Mononuclear cell (primary cell): ENCODE measurements around the gene ZNF32. TPM values are rescaled to one million over a fixed set of nuclear protein-coding genes. Genes with fewer than 3 reads are reported as not detected.
"Not testable (repeated sequence)": the region's sequence is repeated elsewhere in the genome, so short reads cannot be mapped to it uniquely, and the experiment has no call there.

Source experiments
- H3K27me3 ChIP-seq: 2 replicates; pipeline ENCODE4 v1.6.0; 2011; ENCODE audit warnings: low read length, control low read depth; ENCODE audit not compliant: insufficient read depth
- H3K4me1 ChIP-seq: 2 replicates; pipeline ENCODE4 v1.5.1; 2011; ENCODE audit warnings: mild to moderate bottlenecking, low read length, control low read depth; ENCODE audit not compliant: insufficient read depth
- H3K4me3 ChIP-seq: 2 replicates; pipeline ENCODE4 v1.5.1; 2011; ENCODE audit warnings: mild to moderate bottlenecking, low read length, moderate library complexity
- H3K9me3 ChIP-seq: 2 replicates; pipeline ENCODE4 v1.5.1; 2011; ENCODE audit warnings: low read depth, mild to moderate bottlenecking, control low read depth, low read length
- total RNA-seq: library from RNA; depleted of rRNA; stranded (reverse); fragments of >200 nt; gene quantifications from one replicate; pipeline ENCODE4 v1.2.3, GENCODE V29; 2012

Gene ZNF32
- total RNA-seq, 1 donor, result 19.7 TPM

DNA sequence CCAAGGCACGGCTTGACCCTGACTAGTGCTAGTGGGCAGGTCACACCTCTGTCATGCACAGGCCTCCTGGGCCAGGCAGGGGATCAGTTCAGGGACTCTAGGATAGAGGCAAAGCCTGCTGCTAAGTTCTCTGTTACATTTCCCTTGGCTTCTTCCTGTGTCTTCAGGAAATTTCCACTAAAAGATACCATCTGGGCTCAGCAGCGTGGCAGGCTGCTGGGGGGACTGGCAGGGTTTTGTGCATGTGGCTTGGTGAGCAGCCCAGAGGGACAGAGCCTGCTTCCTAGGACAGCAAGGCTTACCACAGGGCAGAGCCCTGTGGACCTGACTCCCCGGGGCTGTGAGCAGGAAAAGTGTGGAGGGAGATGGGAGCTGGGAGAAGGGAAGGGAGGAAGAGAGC, 20.7 kb upstream of the ZNF32 start:
- no peak overlapping the region for H3K4me3 ChIP-seq
- H3K4me1 ChIP-seq, result peaks cover 6% of the 10 kb centered on the region
- H3K27me3 ChIP-seq, result peaks cover 16% of the 10 kb centered on the region
- no peaks in the 10 kb centered on the region for H3K9me3 ChIP-seq

DNA sequence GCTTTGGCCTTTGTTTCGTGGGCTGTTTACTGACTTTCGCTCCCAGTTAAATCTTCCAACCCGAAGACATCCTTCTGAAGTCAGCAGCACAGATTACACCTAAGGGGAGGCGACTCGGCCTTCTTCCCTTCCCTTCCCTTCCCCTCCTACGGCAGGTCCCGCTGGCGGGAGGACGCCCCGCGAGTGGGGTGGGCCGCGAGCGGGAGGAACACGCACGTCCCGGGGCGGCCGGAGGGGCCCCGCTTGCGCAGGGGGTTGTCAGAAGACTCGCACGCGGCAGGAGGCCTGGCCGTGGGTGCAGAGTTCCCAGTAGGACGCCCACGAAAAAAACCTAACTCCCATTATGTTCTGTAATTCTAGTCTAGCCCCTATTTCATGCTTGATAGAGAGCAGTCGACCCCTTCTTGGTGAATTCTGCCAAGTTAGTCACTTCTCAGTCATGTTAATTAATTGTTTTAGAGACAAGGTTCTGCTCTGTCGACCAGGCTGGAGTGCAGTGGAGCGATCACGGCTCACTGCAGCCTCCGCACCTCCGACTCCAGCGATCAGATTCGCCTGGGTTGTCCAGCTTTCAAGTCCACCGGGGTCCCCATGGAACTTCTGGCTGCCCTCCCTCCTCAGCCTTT, 19.2 kb upstream of the ZNF32 start:
- H3K9me3 ChIP-seq, result no peaks in the 10 kb centered on the region
- H3K4me1 ChIP-seq, result peaks cover 6% of the 10 kb centered on the region
- H3K4me3 ChIP-seq, result no peak overlapping the region
- H3K27me3 ChIP-seq, result peaks cover 16% of the 10 kb centered on the region

DNA sequence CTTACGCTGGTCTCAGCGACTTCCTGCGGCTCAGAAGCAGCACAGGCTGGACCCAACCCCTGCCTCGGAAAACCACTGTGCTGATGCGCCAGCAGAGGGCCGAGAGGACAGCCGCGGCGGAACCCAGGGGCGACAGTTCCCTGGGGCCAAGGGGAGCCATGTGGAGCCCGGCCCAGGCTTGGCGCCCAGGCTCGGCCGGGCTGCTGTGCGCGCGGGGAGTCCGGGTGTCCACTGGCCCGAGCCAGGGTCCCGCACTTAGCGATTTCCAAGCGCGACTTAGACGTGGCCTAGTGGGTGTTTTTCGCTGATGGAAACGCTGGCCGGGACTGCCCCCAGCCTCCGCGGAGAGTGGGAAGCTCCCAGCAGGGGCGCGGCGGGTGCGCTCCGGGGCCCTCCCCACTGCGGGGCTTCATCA, 18.6 kb upstream of the ZNF32 start:
- Histone ChIP-seq H3K9me3 (no peaks in the 10 kb centered on the region), H3K4me3 (no peak overlapping the region), H3K4me1 (peaks cover 6% of the 10 kb centered on the region), H3K27me3 (peaks cover 16% of the 10 kb centered on the region)

DNA sequence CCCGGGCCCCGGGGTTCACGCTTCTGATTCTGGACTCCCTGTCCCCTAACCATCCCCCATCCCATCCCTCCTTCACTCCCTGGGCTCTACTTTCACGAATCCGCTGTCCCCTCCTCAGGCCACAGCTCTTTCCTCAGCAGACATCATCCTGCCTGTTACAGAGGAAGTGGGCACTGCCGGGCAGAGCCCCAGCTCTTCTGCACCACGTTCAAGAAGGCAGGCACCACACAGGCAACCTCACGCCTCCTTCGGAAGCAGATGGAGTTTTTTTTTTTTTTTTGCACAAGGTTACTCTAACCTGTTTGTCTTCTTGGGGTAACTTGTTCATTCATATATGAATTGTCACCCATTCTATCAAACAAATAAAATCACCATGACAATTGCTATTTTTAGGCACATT, 17.9 kb upstream of the ZNF32 start:
- Histone ChIP-seq H3K4me3 (no peak overlapping the region), H3K4me1 (peaks cover 6% of the 10 kb centered on the region), H3K27me3 (peaks cover 16% of the 10 kb centered on the region), H3K9me3 (no peaks in the 10 kb centered on the region)

DNA sequence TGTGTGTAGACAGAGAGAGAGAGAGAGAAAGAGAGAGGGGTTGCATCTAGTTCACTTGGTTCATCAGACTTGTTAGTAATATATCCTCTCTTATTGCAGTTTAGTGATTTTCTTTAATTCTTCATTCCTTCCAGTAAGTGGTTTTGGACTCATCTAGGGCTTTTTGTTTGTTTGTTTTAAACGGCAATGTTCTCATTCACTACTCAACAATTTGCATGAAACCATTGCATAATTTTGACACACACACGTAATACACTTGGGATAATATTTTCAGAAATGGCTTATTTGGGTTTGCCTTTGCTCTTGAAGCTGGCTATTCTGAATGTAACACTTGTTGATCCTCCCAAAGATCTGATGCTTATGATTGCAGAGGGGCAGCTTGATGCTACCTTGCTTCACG, 16.4 kb upstream of the ZNF32 start:
- H3K4me1 ChIP-seq, result peaks cover 6% of the 10 kb centered on the region
- H3K27me3 ChIP-seq, result peaks cover 10% of the 10 kb centered on the region
- no peaks in the 10 kb centered on the region for H3K9me3 ChIP-seq
- H3K4me3 ChIP-seq, result no peak overlapping the region

DNA sequence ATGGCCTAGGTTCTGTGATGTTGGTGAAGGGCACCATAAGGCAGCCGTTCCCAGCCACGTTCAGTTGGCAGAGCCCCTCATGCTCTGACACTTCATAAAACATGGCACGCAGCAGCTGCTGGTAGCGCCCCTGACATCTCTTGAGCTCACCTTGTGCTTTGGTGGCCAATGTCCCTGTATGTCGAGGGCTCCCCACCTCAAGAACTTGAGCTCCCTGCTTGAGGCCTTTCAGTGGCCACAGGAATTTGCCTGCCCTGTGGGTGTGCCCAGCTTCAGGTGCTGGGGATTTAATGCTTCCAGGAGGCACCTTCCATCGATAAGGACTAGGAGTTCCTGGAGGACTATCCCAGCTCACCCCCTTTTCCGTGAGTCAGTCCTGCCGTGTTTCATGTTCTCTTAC, 9.5 kb upstream of the ZNF32 start:
- Histone ChIP-seq H3K4me1 (no peaks in the 10 kb centered on the region), H3K9me3 (no peaks in the 10 kb centered on the region), H3K27me3 (no peaks in the 10 kb centered on the region), H3K4me3 (no peak overlapping the region)

DNA sequence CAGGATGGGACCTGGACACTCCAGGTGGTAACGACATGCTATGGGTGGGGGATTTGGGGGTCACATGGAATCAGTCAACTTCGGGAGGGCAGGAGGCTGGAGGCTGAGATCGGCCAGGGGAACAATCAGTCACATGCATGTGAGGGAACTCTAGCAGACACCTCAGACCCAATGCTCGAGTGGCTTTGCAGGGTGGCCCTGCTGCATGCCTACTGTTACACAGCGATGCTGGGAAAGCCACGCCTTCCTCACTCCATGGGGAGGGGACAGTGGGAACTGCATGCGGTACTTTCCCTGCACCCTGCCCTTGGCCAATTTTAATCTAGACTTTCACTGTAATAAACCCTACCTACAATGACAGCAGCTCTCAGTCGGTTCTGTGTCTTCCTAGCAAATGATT, 6.6 kb upstream of the ZNF32 start:
- no peaks in the 10 kb centered on the region for H3K9me3 ChIP-seq
- H3K4me1 ChIP-seq, result no peaks in the 10 kb centered on the region
- no peaks in the 10 kb centered on the region for H3K27me3 ChIP-seq
- H3K4me3 ChIP-seq, result no peak overlapping the region

DNA sequence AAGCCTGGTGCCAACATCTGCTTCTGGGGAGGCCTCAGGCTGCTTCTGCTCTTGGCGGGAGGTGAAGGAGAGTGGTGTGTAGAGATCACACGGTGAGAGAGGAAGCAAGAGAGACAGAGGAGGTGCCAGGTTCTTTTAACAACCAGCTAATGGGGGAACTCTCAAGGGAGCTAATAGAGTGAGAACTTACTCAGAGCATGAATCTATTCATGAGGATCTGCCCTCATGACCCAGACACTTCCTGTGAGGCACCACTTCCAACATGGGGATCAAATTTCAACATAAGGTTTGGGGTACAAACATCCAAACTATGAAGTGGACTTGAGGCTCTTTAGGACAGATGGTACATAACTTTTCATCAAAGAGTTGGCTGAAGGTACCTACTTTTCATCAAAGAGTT, 5.1 kb upstream of the ZNF32 start:
- no peaks in the 10 kb centered on the region for H3K9me3 ChIP-seq
- peaks cover 4% of the 10 kb centered on the region for H3K4me1 ChIP-seq
- no peaks in the 10 kb centered on the region for H3K27me3 ChIP-seq
- no peak overlapping the region for H3K4me3 ChIP-seq

DNA sequence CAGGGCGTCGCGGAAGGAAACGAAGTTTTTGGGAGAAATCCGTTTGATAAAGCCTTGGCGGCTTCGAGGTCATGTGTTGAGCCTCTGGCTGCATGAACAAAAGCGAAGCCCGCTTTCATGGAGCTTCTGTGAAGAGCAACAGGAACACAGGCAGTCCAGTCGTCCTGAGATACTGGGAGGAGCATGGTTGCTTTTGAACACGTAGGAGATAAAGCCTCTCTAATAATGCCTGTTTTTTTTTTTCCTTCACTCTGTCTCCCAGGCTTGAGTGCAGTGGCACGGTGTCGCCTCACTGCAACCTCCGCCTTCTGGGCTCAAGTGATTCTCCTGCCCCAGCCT, 473 bp upstream of the ZNF32 start:
- peaks cover 13% of the 10 kb centered on the region for H3K4me1 ChIP-seq
- H3K27me3 ChIP-seq, result no peaks in the 10 kb centered on the region
- peaks cover 24% of the 10 kb centered on the region for H3K9me3 ChIP-seq
- H3K4me3 ChIP-seq, result peak overlapping the region; percentile 72

DNA sequence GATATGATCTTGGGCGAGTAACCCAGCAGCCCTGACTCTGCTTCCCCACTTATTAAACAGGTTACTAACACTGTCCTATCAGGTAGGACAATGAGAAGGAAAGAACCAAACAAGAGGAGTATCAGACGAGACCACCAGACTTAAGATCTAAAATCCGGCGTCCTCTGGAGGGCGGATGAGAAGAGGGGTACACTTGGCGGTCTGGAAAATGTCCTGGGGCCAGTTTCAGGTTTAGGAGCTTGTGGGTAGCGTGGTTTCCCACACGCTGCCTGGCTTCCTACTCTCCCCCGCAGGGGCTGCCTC, 635 bp downstream of the ZNF32 start:
- Histone ChIP-seq H3K4me3 (peak overlapping the region; percentile 72), H3K27me3 (no peaks in the 10 kb centered on the region), H3K4me1 (peaks cover 13% of the 10 kb centered on the region), H3K9me3 (peaks cover 35% of the 10 kb centered on the region)

DNA sequence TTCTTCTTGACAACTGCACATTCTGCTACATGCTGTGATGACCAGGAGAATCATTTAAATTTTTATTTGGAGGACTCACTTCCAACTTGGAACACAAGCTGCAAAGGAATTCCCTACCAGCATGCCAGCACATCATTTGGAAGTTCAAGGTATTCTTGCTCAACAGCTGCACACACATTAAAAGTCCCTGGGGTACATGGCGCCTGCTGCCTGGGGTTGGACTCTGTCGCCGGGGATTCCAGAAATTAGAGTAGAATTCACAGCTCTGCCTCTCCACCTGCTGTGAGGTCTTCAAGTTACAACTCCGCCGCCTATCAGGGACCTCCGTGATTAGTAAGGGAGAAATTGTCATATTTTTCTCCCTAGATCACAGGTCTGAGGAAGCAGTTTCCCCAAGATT, 1.1 kb downstream of the ZNF32 start:
- no peaks in the 10 kb centered on the region for H3K27me3 ChIP-seq
- H3K4me1 ChIP-seq, result peaks cover 13% of the 10 kb centered on the region
- H3K4me3 ChIP-seq, result no peak overlapping the region
- peaks cover 39% of the 10 kb centered on the region for H3K9me3 ChIP-seq

DNA sequence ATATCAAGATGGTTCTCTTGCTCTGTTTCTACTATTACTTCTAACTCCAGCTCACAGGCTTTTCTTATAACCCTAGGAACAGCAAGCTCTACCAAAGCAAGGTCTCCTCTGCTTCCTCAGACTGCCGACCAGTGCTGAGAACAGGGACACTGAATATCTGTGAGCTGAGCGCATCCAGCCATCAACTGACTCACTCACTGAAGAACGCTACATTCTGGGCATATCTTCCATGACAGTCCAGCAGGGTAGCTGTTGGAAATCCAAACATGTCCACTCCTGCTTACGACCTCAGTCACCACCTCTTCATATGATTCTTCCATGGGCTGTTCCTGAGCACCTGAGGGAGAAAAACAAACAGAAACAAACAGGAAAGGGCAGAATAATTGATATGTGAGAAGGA, 2.8 kb downstream of the ZNF32 start:
- Histone ChIP-seq H3K27me3 (no peaks in the 10 kb centered on the region), H3K9me3 (peaks cover 52% of the 10 kb centered on the region), H3K4me1 (peaks cover 13% of the 10 kb centered on the region)

DNA sequence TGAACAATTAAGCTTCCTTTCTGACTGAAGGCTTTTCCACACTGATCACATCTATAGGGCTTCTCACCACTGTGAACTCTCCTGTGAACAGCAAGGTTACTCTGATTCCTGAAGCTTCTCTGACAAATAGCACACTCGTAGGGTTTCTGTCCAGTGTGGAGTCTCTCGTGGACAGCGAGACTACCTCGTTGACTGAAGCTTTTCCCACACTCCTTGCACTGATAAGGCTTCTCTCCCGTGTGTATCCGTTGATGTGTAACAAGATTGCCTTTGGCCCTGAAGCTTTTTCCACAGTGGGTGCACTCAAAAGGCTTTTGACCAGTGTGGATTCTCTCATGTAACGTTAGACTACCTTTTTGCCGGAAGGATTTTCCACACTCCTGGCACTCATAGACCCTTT, 4.4 kb downstream of the ZNF32 start:
- Histone ChIP-seq H3K4me1 (peaks cover 12% of the 10 kb centered on the region), H3K27me3 (no peaks in the 10 kb centered on the region), H3K4me3 (no peak overlapping the region), H3K9me3 (peaks cover 52% of the 10 kb centered on the region)

More for the DNA sequence above, 2.8 kb downstream of the ZNF32 start:
- H3K4me3 ChIP-seq, result no peak overlapping the region

DNA sequence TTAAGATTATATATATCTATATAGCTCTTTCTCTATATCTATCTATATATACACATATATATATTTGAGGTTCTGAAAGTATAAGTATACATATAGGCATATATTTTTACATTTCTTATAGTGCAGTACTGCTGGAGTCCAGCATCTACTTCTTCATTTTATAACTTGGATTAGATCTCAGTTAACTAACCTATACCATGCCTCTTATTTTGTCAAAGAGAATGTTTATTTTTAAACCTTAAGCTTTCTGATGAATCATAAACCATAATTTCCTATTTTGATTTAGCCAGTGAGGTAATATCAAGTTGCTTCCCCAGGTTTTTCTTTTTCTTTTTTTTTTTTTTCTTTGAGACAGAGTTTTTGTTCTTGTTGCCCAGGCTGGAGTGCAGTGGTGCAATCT, 8.1 kb downstream of the ZNF32 start:
- peaks cover 59% of the 10 kb centered on the region for H3K9me3 ChIP-seq
- H3K27me3 ChIP-seq, result no peaks in the 10 kb centered on the region
- no peak overlapping the region for H3K4me3 ChIP-seq
- no peaks in the 10 kb centered on the region for H3K4me1 ChIP-seq

DNA sequence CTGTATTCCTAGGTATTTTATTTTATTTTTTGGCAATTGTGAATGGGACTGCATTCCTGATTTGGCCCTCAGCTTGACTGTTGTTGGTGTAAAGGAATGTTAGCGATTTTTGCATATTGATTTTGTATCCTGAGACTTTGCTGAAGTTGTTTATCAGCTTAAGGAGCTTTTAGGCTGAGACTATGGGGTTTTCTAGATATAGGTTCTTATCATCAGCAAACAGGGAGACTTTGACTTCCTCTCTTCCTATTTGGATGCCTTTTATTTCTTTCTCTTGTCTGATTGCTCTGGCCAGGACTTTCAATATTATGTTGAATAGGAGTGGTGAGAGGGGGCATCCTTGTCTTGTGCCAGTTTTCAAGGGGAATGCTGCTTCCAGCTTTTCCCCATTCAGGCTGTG, 12.9 kb downstream of the ZNF32 start:
- peaks cover 15% of the 10 kb centered on the region for H3K9me3 ChIP-seq
- H3K27me3 ChIP-seq, H3K4me1 ChIP-seq, H3K4me3 ChIP-seq: not testable (repeated sequence)

DNA sequence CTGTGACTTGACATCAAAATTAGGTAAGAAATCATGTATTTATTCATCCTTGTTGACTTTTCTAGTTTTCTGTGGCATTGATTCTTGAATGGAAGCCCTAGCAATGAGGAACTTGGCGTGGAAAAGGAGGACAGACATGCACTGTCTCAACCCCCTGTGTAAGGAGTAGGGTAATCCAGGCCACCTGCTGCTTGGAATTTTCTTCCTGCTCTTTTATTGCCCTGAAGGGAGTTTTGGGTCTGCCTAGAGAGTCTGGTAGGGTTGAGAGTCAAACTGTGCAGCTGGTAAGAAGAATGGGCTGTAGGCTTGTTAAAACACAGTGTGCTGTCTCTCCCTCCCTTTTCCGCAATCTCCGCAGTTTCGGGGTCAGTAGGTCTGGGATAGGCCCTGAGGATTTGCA, 19.7 kb downstream of the ZNF32 start:
- H3K4me3 ChIP-seq, result no peak overlapping the region
- H3K9me3 ChIP-seq, result no peaks in the 10 kb centered on the region
- H3K4me1 ChIP-seq, result no peaks in the 10 kb centered on the region
- H3K27me3 ChIP-seq, result no peaks in the 10 kb centered on the region

DNA sequence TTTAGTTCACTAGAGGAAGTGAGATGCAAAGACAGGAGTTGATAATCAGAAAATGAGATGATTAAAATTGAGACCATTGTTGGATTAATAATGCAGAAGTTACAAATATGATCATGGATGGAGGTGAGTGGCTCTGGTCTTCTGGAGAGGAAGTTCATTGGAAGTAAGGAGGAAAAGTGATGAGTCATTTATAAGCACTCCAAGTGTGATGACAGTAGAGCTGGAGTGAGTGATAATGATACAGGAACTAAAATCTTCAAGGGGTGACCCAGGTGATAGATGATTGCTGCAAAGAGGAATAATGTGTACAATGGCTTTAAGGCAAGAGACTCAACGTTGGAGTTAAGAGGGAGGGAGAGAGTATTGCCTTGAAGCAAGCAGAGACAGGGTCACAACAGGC, 20.7 kb downstream of the ZNF32 start:
- Histone ChIP-seq H3K4me3 (no peak overlapping the region), H3K27me3 (no peaks in the 10 kb centered on the region), H3K4me1 (no peaks in the 10 kb centered on the region), H3K9me3 (no peaks in the 10 kb centered on the region)
